Caco-2 (cell line): ENCODE measurements around the gene SF3B5. TPM values are rescaled to one million over a fixed set of nuclear protein-coding genes. Genes with fewer than 3 reads are reported as not detected.

ENCODE experiments used
- BruUV-seq: library from RNA; stranded (reverse); fragments of 400-500 nt; replicated peaks from 2 replicates; lab custom pipeline; 2021; lab: Mats Ljungman, UMichigan
- CTCF ChIA-PET: fragments of 300-600 bp; sonication (Branson Sonifier 250); formaldehyde crosslinking; loops from one replicate; lab custom pipeline; 2022; ENCODE audit warnings: antibody characterized with exemption; lab: Charles Lee
- POLR2A ChIA-PET: fragments of 300-600 bp; sonication (Branson Sonifier 250); formaldehyde crosslinking; loops from one replicate; lab custom pipeline; 2022; ENCODE audit warnings: antibody characterized with exemption; lab: Charles Lee
- DNase-seq, 2 experiments: peaks; one replicate each; pipeline versions ENCODE4 v3.0.0 to v3.0.0-alpha.2; 2020 to 2022
- H3K27me3 ChIP-seq: replicated peaks from 2 replicates; pipeline ENCODE4 v1.6.0; 2011; ENCODE audit warnings: low read length; ENCODE audit not compliant: control insufficient read depth, insufficient read depth
- H3K36me3 ChIP-seq: 2 replicates; pipeline ENCODE4 v1.5.1; 2011; ENCODE audit warnings: low read length; ENCODE audit not compliant: control insufficient read depth, insufficient read depth
- H3K4me1 ChIP-seq: fragments of 250-450 bp; sonication (Bioruptor Pico); 2 replicates; pipeline ENCODE4 v1.5.1; 2020; ENCODE audit warnings: mild to moderate bottlenecking
- H3K4me3 ChIP-seq: 2 replicates; pipeline ENCODE4 v1.5.1; 2011; ENCODE audit warnings: low read depth, mild to moderate bottlenecking, control low read depth, low read length
- H3K9me3 ChIP-seq: fragments of 250-450 bp; sonication (Bioruptor Pico); 2 replicates; pipeline ENCODE4 v1.5.1; 2020; ENCODE audit warnings: mild to moderate bottlenecking, moderate library complexity
- H3K27ac Mint-ChIP-seq: one replicate; pipeline ENCODE4 v1.8.0; 2022; ENCODE audit warnings: mixed read lengths; ENCODE audit not compliant: unreplicated experiment
- H3K27me3 Mint-ChIP-seq: one replicate; pipeline ENCODE4 v1.8.0; 2022; ENCODE audit warnings: mixed read lengths; ENCODE audit not compliant: insufficient read depth, unreplicated experiment
- H3K36me3 Mint-ChIP-seq: one replicate; pipeline ENCODE4 v1.8.0; 2022; ENCODE audit warnings: mild to moderate bottlenecking, mixed read lengths; ENCODE audit not compliant: insufficient read depth, unreplicated experiment
- H3K4me1 Mint-ChIP-seq: one replicate; pipeline ENCODE4 v1.8.0; 2022; ENCODE audit warnings: low read depth, mixed read lengths; ENCODE audit not compliant: unreplicated experiment
- H3K4me3 Mint-ChIP-seq: one replicate; pipeline ENCODE4 v1.8.0; 2022; ENCODE audit warnings: mild to moderate bottlenecking, moderate library complexity, mixed read lengths; ENCODE audit not compliant: unreplicated experiment
- H3K9me3 Mint-ChIP-seq: one replicate; pipeline ENCODE4 v1.8.0; 2022; ENCODE audit warnings: mixed read lengths; ENCODE audit not compliant: unreplicated experiment
- CTCF ChIP-seq, 2 experiments: fragments of 200-600 bp in 1 of 2; IDR thresholded peaks; 1 replicate in 1 of 2; 2 replicates in 1 of 2; pipeline versions ENCODE4 v1.5.1 to v1.8.0; 2011 to 2022; ENCODE audit warnings: antibody characterized with exemption in 1 of 2, control low read depth in 1 of 2, inconsistent platforms in 1 of 2, low read depth in 1 of 2, low read length in 1 of 2, mild to moderate bottlenecking in 1 of 2, moderate library complexity in 1 of 2; ENCODE audit not compliant: insufficient read depth in 1 of 2, severe bottlenecking in 1 of 2, unreplicated experiment in 1 of 2
- intact Hi-C: fragments of 100-400 bp; cut with micrococcal nuclease; formaldehyde crosslinking; loops from one replicate; pipeline ENCODE4 v1.10.0; 2022; ENCODE audit not compliant: unreplicated experiment
- total RNA-seq: library from RNA; stranded (reverse); gene quantifications from 2 replicates; pipeline ENCODE4 v1.2.3, GENCODE V29; 2022

Gene SF3B5
- total RNA-seq, 1 experiment from 2014 or later, result 84.6 TPM

DNA sequence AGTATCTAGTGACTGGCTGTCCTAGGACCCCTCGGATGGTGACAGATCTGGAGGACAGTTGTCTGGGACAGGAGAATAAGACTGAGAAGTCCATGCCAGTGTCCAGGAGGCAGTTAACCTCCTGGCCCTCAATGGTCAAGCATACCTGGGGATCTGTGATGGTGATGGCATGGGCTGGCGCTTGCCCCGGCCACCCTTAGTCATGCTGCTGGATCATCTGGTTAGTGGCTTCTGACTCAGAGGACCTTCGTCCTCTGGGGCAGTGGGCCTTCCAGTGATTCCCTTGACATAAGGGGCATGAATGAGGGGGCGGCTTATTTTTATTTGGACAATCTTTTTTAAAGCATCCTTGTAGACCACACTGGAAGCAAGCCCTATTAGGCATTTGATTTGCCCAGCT, 24.0 kb upstream of the SF3B5 start:
- Histone ChIP-seq H3K36me3 (no peaks in the 10 kb centered on the region), H3K4me3 (no peak overlapping the region), H3K9me3 (peaks cover 4% of the 10 kb centered on the region; the same call in 1 of the 2 replicates), H3K27me3 (no peaks in the 10 kb centered on the region), H3K4me1 (no peaks in the 10 kb centered on the region)
- Mint-ChIP-seq H3K9me3 (no peaks in the 10 kb centered on the region), H3K4me3 (no peak overlapping the region), H3K27me3 (no peaks in the 10 kb centered on the region), H3K36me3 (peaks cover 5% of the 10 kb centered on the region), H3K27ac (no peak overlapping the region), H3K4me1 (no peaks in the 10 kb centered on the region)
- CTCF ChIA-PET, result no interaction called here
- POLR2A ChIA-PET, result no interaction called here
- TF ChIP-seq CTCF (IDR thresholded peaks at IDR 0.05; ENCODE audit: insufficient read depth in 1 of 2, low read depth in 1 of 2, low read length in 1 of 2, severe bottlenecking in 1 of 2, unreplicated experiment in 1 of 2), result no peak
- BruUV-seq, result no TSS peak
- no peak for DNase-seq
- intact Hi-C loops, result no loop called here

DNA sequence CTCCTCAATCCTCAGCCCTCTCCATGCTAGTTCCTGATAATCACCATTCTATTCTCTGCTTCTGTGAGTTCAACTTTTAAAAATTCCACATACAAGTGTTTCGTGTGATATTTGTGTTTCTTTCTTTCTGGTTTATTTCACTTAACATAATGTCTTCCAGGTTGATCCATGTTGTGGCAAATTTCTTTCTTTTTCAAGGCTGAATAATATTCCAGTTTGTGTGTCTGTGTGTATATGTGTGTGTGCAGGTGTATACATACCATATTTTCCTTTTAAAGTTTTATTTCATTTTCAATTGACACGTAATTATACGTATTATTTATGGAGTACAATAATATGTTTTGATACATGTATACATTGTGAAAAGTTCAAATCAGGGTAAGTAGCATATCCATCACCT, 19.8 kb upstream of the SF3B5 start:
- no peak for DNase-seq
- Mint-ChIP-seq H3K4me3 (no peak overlapping the region), H3K4me1 (no peaks in the 10 kb centered on the region), H3K27me3 (no peaks in the 10 kb centered on the region), H3K27ac (no peak overlapping the region), H3K36me3 (peaks cover under 1% of the 10 kb centered on the region), H3K9me3 (no peaks in the 10 kb centered on the region)
- Histone ChIP-seq H3K4me1 (no peaks in the 10 kb centered on the region), H3K9me3 (peaks cover 4% of the 10 kb centered on the region; the same call in 1 of the 2 replicates), H3K36me3 (no peaks in the 10 kb centered on the region), H3K27me3 (no peaks in the 10 kb centered on the region), H3K4me3 (no peak overlapping the region)
- intact Hi-C loops, result no loop called here
- BruUV-seq, result no TSS peak
- TF ChIP-seq CTCF (IDR thresholded peaks at IDR 0.05; ENCODE audit: insufficient read depth in 1 of 2, low read depth in 1 of 2, low read length in 1 of 2, severe bottlenecking in 1 of 2, unreplicated experiment in 1 of 2), result no peak
- CTCF ChIA-PET, result no interaction called here
- POLR2A ChIA-PET, result no interaction called here

DNA sequence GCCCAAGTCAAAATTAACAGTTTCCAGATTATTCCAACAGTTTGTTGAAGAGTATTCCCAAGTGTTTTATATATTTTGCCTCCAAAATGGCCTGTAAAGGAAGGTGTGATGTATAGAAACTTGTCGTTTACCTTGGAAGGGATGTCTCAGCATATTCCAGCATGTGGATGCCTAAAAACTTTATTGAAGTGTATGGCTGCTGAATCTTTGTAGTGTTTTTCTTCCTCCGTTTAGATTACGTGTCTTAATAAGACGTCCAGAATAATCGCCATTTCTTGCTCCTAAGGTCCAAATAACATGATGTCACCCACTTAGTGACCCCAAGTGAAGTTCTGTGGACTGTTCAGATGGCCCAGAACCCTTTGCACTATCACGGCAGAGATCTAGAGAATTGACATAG, 18.0 kb upstream of the SF3B5 start:
- POLR2A ChIA-PET, result no interaction called here
- CTCF ChIA-PET, result interaction anchor here (0.6 kb wide), 1 partner anchor 174 kb away, joined by 5 read pairs; no protein-coding TSS in a partner anchor
- H3K4me3 Mint-ChIP-seq, result no peak overlapping the region

More for the DNA sequence above, 18.0 kb upstream of the SF3B5 start:
- Histone ChIP-seq H3K9me3 (peaks cover 4% of the 10 kb centered on the region; the same call in 1 of the 2 replicates), H3K4me3 (no peak overlapping the region), H3K36me3 (no peaks in the 10 kb centered on the region), H3K27me3 (no peaks in the 10 kb centered on the region), H3K4me1 (no peaks in the 10 kb centered on the region)
- intact Hi-C loops, result no loop called here
- H3K27ac Mint-ChIP-seq, result no peak overlapping the region
- H3K4me1 Mint-ChIP-seq, result no peaks in the 10 kb centered on the region
- BruUV-seq, result no TSS peak
- TF ChIP-seq CTCF (IDR thresholded peaks at IDR 0.05; ENCODE audit: insufficient read depth in 1 of 2, low read depth in 1 of 2, low read length in 1 of 2, severe bottlenecking in 1 of 2, unreplicated experiment in 1 of 2), result no peak
- no peaks in the 10 kb centered on the region for H3K9me3 Mint-ChIP-seq
- H3K27me3 Mint-ChIP-seq, result no peaks in the 10 kb centered on the region
- DNase-seq, result no peak
- H3K36me3 Mint-ChIP-seq, result no peaks in the 10 kb centered on the region
